ENCODE results near the gene RUVBL1. TPM values are rescaled to one million over a fixed set of nuclear protein-coding genes. Genes with fewer than 3 reads are reported as not detected.

RUVBL1 gene
- total RNA-seq, 1 donor from 2014 or later, result 33.1 TPM

GRCh38 chr3:128069271-128069670 lies 54.3 kb downstream of the RUVBL1 start:
- Mint-ChIP-seq H3K36me3 (ENCODE audit: unreplicated experiment) (peaks cover 23% of the 10 kb centered on the region), H3K4me3 (ENCODE audit: unreplicated experiment) (no peak overlapping the region), H3K27ac (ENCODE audit: unreplicated experiment) (no peak overlapping the region), H3K27me3 (ENCODE audit: unreplicated experiment) (peaks cover 2% of the 10 kb centered on the region), H3K4me1 (ENCODE audit: low read depth, unreplicated experiment) (peaks cover 23% of the 10 kb centered on the region), H3K9me3 (ENCODE audit: unreplicated experiment) (peaks cover 7% of the 10 kb centered on the region)
- DNase-seq, result no peak
- TF ChIP-seq, protein P1, sequence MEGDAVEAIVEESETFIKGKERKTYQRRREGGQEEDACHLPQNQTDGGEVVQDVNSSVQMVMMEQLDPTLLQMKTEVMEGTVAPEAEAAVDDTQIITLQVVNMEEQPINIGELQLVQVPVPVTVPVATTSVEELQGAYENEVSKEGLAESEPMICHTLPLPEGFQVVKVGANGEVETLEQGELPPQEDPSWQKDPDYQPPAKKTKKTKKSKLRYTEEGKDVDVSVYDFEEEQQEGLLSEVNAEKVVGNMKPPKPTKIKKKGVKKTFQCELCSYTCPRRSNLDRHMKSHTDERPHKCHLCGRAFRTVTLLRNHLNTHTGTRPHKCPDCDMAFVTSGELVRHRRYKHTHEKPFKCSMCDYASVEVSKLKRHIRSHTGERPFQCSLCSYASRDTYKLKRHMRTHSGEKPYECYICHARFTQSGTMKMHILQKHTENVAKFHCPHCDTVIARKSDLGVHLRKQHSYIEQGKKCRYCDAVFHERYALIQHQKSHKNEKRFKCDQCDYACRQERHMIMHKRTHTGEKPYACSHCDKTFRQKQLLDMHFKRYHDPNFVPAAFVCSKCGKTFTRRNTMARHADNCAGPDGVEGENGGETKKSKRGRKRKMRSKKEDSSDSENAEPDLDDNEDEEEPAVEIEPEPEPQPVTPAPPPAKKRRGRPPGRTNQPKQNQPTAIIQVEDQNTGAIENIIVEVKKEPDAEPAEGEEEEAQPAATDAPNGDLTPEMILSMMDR (IDR thresholded peaks at IDR 0.05; ENCODE audit: partially characterized antibody, unreplicated experiment), result no peak

- peak overlapping the region; percentile 39 for H3K4me3 Mint-ChIP-seq (ENCODE audit: unreplicated experiment)
- H3K27ac Mint-ChIP-seq (ENCODE audit: unreplicated experiment), result peak overlapping the region; percentile 90
- TF ChIP-seq, protein P1 (IDR thresholded peaks at IDR 0.05; ENCODE audit: partially characterized antibody, unreplicated experiment), result peak; percentile 67
- peaks cover 2% of the 10 kb centered on the region for H3K27me3 Mint-ChIP-seq (ENCODE audit: unreplicated experiment)
- peaks cover 23% of the 10 kb centered on the region for H3K36me3 Mint-ChIP-seq (ENCODE audit: unreplicated experiment)
- H3K4me1 Mint-ChIP-seq (ENCODE audit: low read depth, unreplicated experiment), result peaks cover 23% of the 10 kb centered on the region
- DNase-seq, result no peak
- H3K9me3 Mint-ChIP-seq (ENCODE audit: unreplicated experiment), result peaks cover 7% of the 10 kb centered on the region
Observed at GRCh38 chr3:128068156-128068620, 55.4 kb downstream of the RUVBL1 start.

DNA sequence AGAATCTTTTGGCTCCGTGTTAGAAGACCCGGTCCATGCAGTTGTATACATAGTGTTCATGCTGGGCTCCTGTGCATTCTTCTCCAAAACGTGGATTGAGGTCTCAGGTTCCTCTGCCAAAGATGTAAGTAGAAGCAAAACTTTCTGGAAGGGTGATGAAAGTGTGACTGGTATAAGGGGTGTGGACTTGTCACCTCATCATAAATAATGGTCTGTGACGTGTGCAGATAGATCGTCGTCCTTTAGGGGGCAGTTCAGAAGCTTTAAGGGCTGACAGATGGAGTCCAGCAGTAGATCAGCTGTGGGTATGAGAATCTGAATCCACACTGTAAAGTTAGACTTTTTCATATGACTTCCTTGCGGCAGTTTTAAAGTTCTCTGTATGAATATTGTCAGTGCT lies 56.1 kb downstream of the RUVBL1 start:
- DNase-seq, result no peak
- Mint-ChIP-seq H3K9me3 (ENCODE audit: unreplicated experiment) (peaks cover 7% of the 10 kb centered on the region), H3K4me1 (ENCODE audit: low read depth, unreplicated experiment) (peaks cover 23% of the 10 kb centered on the region), H3K27ac (ENCODE audit: unreplicated experiment) (peak overlapping the region; percentile 90), H3K27me3 (ENCODE audit: unreplicated experiment) (peaks cover 2% of the 10 kb centered on the region), H3K4me3 (ENCODE audit: unreplicated experiment) (peak overlapping the region; percentile 39), H3K36me3 (ENCODE audit: unreplicated experiment) (peaks cover 24% of the 10 kb centered on the region)
- TF ChIP-seq, protein P1 (IDR thresholded peaks at IDR 0.05; ENCODE audit: partially characterized antibody, unreplicated experiment), result no peak

DNA sequence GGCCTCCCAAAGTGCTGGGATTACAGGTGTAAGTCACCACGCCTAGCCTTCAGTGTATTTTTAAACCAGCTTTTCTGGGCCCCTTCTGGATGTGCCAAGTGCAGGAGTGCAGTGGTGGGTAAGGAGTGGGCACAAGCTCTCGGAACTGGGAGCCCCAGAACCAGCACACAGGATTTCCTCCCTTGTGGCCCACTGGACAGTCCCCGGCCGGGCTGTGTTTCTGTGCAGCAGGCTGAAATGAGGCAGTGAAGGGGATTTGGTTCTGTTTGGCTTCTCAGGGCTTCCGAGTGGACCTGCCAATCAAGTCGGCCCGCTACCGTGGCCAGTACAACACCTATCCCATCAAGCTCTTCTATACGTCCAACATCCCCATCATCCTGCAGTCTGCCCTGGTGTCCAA lies 56.9 kb downstream of the RUVBL1 start:
- no peak overlapping the region for H3K27ac Mint-ChIP-seq (ENCODE audit: unreplicated experiment)
- H3K27me3 Mint-ChIP-seq (ENCODE audit: unreplicated experiment), result peaks cover 2% of the 10 kb centered on the region
- peaks cover 7% of the 10 kb centered on the region for H3K9me3 Mint-ChIP-seq (ENCODE audit: unreplicated experiment)
- peaks cover 23% of the 10 kb centered on the region for H3K4me1 Mint-ChIP-seq (ENCODE audit: low read depth, unreplicated experiment)
- peak overlapping the region; percentile 63 for H3K4me3 Mint-ChIP-seq (ENCODE audit: unreplicated experiment)
- no peak for DNase-seq
- peaks cover 32% of the 10 kb centered on the region for H3K36me3 Mint-ChIP-seq (ENCODE audit: unreplicated experiment)
- TF ChIP-seq, protein P1 (IDR thresholded peaks at IDR 0.05; ENCODE audit: partially characterized antibody, unreplicated experiment), result no peak

- peak overlapping the region; percentile 30 for H3K4me3 Mint-ChIP-seq (ENCODE audit: unreplicated experiment)
- peak; percentile 46 for DNase-seq
- peak overlapping the region; percentile 81 for H3K27ac Mint-ChIP-seq (ENCODE audit: unreplicated experiment)
- peaks cover 35% of the 10 kb centered on the region for H3K36me3 Mint-ChIP-seq (ENCODE audit: unreplicated experiment)
- TF ChIP-seq, protein P1 (IDR thresholded peaks at IDR 0.05; ENCODE audit: partially characterized antibody, unreplicated experiment), result no peak
- peaks cover 23% of the 10 kb centered on the region for H3K4me1 Mint-ChIP-seq (ENCODE audit: low read depth, unreplicated experiment)
- peaks cover 5% of the 10 kb centered on the region for H3K27me3 Mint-ChIP-seq (ENCODE audit: unreplicated experiment)
- H3K9me3 Mint-ChIP-seq (ENCODE audit: unreplicated experiment), result peaks cover 9% of the 10 kb centered on the region
Observed at GRCh38 chr3:128066114-128066513, 57.5 kb downstream of the RUVBL1 start.
